NCI-H2029 treated with DMSO at 0.1 percent for 48 hours (cell line): ENCODE measurements around the gene CFL1.

ENCODE experiments used
- DNase-seq: peaks from one replicate; lab custom pipeline; 2025; lab: John Stamatoyannopoulos, UW

Gene CFL1

DNA sequence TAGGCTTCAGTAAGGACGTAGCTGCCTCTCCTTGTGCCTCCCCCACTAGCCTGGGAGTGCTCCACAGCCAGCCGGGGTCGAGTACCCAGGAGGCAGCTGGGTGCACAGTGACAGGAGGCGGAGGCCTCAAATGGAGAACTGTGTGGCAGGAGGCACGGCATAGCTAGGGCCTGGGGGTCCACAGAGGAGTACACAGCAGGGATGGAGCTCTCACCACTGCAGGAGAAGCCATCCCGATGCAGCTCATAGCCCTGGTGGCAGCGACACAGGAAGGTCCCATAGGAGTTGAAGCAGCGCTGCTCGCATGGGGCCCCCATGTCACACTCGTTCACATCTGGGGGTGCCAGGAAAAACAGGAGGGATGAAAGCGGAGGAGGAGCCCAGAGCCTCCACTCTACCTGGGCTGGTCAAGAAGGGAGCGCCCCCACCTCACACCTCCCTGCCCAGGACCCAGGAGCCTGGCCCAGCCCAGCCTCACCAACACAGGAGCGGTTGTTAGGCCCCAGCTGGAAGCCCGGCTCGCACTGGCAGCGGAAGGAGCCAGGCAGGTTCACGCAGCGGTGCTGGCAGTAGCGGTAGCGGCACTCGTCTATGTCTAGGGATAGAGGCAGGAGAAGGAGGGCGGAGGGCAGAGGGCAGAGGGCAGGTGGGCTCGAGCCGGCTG is 11.8 kb upstream of the CFL1 start:
- no peak for DNase-seq

DNA sequence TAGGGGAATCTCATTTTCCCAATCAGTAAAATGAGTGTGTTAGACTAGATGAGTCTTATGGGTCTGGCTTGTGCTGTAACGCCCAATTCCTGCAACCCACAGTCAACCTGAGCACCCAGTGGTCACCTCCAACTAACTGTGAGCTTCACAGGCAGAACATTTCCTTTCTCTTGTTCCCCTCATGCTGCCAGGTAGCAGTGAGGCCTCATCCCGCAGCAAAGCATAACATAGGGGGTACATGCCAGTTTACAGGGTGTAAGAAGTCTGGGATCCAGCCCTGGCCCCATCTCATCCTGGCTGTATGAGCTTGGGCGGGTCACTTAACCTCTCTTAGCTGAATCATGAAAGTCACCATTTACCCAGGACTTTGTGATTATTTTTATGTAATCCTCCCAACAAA is 10.9 kb upstream of the CFL1 start:
- no peak for DNase-seq

DNA sequence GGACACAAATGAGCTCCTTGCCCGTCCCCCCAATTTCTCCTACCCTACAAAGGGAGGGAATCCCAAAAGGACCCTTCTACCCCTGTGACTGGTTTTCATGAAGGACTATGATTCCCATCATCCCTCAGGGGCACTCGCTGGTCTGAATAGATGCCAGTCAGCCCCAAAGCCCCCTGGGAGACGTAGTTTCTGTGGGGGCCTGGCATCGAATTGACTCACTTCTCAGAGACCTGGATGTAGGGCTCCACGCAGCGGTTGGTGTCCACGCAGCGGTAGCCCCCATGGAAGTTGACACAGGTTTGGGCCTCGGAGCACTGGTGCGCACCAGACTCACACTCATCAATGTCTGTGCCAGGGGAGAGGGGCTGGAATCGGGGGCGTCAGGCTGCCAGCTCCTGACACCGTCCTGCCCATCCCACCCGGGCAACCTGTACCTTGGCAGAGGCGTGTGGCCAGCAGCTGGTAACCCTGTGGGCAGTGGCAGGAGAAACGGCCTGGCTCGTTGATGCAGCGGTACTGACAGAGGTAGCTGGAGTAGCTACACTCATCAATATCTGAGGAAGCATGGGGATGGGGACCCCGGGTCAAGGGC is 10.2 kb upstream of the CFL1 start:
- DNase-seq, result no peak

DNA sequence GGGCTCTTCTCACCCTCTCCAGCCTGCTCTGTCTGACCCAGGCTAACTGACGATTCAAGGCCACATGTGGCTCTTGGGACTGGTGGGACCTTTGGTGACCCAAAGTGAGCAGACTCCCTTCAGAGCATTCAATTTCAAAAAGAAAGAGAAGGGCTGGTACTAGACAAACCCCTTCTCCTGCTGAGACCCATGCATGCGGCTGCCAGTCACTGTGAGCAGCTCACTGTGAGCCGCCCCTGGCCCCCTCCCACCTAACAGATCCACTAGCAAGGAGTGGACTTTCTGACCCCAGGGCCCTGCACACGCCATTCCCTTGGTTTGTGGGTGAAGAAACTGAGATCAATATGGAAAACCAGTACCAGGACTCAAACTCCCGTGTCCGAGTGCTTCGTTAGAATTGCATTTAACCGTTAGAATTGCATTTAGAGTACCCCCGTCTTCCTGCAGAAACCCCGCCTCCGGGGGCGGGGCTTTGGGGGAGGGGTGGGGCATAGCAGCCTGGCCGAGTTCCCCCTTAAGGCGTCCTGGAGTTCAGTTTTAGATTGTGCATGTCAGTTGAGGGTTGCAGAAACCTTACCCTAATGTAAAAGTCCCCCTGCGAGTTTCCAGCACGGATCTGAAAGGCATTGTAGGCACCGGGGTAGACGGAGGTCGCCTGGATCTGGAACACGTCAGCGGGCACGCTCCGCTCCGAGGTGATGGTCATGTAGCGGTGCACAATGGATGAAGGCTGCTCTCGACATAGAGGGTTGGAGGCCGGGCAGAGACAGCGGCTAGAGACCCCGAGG is 9.5 kb upstream of the CFL1 start:
- no peak for DNase-seq

DNA sequence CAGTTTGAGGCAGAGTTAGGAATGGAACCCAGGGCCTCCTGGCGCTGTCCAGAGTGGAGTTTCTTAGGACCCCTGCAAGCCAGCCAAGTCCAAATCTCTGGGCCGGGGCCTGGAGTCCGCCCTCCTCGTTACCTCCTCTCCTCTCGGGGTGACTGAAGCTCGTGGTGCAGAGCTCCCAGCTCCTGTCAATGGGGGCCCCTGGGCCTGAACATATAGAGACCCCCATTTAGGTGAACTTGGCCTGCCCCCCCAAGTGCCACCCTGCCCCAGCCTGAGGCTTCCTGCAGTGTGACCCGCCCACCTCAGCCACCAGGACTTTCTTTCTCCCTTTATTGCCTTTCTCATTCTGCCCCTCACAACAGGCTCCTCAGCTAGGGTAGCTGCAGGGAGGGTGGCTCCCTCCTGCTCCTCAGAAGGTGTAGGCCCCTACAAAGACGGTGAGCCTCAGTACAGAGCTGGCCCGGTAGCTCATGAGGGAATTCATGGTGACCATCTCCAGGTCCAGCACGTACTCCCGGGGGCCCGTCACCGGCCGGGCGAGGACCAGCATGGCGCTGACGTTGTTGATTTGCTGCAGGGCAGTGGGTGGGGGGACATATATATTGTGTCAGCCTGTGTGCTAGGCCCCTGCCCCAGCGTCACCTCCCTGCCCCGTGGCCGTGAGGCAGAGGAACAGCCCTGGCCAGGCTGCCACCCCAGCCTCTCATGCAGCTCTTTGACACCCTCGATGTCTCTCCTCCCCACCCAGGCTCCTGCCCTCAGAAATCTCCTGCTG is 8.7 kb upstream of the CFL1 start:
- no peak for DNase-seq

DNA sequence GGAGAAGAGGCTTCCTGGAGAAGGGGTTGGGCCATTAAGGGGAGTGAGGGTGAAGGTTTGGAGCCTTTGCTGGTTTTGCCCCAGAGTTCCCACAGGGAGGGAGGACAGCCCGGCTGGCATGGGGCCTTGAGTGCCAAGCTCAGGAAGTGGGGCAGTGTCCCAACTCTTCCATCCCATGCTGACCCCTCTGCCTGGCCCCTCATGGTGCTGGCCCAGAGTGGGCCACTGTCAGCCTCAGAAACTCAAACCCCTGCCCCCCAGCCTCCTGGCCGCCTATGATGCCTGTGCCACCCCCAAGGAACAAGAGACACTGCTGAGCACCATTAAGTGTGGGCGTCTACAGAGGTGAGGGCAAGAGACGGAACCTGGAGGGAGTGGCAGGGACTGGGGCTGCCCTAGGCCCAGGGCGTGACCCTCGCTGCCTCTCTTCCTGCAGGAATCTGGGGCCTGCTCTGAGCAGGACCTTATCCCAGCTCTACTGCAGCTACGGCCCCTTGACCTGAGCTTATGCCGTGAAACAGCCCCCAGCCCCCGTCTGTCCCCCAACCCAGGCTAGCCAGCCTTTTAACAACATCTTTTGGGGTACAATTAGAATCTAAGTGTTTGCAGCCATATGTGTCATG is 7.7 kb upstream of the CFL1 start:
- DNase-seq, result no peak

DNA sequence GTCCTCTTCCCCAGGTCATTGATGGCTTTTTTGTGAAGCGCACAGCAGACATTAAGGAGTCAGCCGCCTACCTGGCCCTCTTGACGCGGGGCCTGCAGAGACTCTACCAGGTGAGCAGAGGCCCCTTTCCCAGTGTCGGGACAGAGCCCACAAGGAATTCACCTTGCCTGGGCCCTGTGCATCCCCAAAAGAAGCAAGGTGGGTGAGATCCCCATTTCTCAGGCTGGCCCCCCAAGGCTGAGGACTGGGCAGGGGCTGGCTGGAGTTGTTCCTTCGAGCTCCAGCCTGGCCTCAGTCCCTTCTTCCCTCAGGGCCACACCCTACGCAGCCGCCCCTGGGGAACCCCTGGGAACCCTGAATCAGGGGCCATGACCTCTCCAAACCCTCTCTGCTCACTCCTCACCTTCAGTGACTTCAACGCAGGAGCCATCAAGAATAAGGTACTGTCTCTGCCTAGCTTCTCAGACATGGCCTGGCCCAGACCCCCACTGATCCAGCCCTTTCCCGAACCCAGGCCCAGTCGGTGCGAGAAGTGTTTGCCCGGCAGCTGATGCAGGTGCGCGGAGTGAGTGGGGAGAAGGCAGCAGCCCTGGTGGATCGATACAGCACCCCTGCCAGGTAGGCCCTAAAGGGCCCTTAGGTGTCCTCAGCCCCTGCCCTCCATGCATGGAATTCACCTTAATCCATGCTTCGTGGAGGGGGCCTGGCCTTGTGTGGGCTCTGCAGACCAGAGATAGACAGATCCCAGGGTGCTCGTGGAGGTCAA is 6.9 kb upstream of the CFL1 start:
- no peak for DNase-seq

DNA sequence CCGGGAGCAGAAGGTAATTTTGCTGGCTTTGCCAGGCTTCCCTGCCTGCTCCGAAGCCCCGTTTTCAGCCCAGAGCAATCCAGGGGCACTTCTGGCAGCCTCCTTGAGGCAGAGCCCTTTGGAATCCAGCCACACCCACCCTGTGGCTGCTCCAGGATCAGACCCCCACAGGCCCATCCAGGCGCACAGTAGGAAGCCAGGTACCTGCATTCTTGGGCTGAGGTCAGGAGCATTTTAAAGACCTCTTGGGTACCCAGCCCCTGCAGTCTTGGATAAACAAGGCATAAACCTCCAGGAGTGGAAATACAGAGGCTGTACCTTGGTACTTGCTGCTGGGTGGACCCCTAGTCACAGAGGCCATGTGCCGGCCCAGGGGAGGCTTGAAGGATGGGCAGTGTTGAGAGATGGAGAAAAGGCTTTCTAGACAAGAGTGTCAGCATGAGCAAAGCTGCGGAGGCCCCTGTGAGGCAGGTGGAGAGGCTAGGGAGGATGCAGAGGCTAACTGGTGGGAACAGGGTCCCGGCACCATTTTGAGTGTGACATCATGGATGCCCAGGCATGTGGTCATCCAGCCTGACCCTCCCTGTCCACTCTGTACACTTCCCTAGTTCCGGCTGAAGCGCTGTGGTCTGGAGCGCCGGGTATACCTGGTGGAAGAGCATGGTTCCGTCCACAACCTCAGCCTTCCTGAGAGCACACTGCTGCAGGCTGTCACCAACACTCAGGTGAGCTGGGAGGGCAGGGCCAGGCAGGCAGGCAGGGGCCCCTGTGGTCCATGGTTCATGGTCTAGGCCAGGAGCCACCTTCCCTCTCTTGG is 6.1 kb upstream of the CFL1 start:
- DNase-seq, result no peak

DNA sequence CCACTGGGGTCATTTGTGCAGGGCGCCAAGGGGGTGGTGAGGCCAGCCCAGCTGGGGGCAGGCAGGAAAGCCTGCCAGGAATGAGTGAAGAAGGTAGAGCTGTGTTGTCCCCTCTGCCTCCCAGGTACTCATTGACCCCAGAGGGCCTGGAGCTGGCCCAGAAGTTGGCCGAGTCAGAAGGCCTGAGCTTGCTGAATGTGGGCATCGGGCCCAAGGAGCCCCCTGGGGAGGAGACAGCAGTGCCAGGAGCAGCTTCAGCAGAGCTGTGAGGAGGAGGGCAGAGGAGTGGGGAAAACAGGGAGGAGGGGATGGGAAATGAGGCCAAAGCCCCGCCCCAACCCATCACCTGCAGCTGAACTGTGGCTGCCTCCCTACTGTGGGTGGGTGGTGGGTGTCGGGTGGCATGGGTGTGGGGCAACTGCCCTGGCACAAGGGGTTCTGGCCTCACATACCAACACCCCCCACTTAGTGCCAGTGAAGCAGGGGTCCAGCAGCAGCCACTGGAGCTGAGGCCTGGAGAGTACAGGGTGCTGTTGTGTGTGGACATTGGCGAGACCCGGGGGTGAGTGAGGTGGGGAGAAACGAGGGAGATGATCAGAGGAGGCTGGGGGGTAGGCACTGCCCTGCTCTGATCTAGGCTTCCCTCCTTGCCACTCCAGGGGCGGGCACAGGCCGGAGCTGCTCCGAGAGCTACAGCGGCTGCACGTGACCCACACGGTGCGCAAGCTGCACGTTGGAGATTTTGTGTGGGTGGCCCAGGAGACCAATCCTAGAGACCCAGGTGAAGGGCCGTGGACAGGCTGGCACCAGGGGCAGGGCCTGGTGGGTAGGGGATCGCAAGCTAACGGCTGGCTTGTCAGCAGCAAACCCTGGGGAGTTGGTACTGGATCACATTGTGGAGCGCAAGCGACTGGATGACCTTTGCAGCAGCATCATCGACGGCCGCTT is 5.2 kb upstream of the CFL1 start:
- DNase-seq, result no peak

DNA sequence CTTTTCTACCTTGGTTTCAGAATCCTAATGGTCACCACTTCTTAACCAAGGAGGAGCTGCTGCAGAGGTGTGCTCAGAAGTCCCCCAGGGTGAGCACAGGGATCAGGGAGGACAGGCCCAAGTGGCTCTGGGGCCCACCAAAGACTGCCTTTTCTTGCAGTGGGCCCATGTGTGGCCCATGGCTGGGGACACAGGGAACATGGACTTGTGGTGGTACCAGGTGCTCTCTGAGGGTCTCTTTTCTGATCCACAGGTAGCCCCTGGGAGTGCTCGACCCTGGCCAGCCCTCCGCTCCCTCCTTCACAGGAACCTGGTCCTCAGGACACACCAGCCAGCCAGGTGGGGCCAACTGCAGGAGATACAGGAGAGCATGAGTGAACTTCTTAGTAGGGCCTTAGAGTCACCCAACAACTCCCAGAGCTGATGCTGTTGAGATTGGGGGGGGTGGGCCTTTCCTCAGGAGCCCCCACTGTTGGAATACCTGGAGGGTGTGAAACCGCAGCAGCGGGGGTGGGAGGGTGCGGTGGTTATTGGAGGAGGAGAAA is 4.3 kb upstream of the CFL1 start:
- DNase-seq, result no peak

DNA sequence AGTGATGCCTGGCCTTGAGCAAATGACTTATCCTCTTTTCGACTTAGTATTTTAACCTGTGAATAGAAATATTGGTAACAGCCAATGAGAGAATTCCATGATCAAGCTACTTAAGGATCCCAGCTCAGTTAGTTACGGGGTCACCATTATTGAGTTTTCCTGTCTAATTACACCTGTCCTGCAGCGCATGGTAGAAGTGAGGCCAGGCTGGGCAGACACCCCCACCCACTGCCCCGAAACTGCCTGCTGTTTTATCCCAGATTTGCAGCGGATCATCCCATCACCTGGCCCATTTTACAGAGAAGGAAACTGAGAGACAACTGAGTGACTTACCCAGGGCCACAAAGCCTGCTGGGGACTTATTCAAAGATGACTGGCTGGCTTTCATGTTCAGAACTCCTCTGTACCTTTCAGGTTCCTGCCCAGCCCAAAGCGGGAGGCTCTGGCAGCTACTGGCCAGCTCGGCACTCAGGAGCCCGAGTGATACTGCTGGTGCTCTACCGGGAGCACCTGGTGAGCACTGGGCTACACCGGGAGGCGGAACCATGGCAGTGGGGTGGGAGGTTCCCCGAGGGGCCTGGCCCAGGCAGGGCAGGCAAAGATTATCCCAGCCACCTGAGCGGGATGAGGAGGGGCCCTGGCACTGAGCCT is 3.7 kb upstream of the CFL1 start:
- no peak for DNase-seq

DNA sequence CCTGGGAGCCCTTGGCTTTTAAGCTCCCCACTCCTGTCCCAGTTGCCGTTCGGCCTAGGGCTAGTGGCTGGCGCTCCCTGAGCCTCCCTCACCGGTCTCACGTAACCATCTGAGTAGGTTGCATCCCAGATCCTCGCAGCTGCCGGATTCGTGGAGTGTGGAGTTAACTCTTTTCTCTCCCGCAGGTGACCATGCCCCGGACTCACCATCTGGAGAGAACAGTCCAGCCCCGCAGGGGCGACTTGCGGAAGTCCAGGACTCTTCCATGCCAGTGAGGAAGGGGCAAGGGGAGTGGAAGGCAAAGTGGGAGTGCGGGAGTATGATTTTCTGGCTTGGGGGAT is 3.2 kb upstream of the CFL1 start:
- no peak for DNase-seq

DNA sequence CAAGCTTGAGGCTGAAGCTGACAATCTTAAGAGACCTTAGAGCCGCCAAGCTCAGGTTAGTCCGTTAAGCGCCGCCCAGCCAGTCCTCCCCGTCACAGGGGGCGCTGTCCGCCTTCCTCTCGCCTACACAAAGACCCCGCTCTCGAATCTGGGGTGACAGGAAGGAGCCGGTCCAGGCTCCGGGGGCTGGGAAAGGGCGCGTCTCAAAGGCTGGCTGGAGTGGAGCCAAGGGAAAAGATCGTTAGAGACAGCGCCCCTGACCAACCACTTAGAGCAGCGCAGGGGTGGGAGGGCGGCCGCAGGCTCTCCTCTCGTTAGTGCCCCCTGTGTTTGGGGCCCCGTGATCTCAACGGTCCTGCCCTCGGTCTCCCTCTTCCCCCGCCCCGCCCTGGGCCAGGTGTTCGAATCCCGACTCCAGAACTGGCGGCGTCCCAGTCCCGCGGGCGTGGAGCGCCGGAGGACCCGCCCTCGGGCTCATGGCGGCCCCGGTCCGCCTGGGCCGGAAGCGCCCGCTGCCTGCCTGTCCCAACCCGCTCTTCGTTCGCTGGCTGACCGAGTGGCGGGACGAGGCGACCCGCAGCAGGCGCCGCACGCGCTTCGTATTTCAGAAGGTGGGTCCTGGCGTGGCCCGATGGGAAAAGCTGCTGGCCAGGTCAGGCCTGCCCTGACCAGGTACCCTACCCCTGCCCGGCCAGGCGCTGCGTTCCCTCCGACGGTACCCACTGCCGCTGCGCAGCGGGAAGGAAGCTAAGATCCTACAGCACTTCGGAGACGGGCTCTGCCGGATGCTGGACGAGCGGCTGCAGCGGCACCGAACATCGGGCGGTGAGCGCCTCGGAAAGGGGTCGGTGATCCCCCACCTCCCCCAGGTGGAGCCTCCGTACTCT is 2.5 kb upstream of the CFL1 start, which contains the start of gene MUS81:
Gene MUS81 (plus strand): TSS at position 156 of the 887 bp plus-strand sequence. CDS start 321 bp downstream, at position 477.
- peak; percentile 91 for DNase-seq

DNA sequence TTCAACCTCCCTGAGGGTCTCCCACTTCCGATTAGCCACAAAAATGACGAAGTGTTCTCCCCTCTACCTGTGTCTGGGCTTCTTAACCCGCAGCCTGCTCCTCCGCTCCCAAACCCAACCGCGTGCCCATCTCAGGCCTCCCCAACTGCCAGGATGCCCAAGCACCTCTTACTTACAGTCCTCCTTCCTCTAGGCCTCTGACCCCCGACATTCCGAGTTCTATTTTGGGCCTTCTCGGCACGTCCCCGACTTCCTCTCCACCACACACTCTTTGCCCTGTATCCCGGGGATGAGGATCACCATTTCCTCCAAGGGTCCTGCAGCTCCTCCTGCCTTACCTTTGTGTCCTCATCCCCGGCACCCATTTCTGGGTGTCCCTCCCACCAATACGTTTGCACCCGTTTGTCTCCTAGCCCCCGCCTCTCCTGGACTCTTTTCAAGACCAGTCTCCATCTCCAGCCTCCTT is 1.9 kb upstream of the CFL1 start:
- no peak for DNase-seq

DNA sequence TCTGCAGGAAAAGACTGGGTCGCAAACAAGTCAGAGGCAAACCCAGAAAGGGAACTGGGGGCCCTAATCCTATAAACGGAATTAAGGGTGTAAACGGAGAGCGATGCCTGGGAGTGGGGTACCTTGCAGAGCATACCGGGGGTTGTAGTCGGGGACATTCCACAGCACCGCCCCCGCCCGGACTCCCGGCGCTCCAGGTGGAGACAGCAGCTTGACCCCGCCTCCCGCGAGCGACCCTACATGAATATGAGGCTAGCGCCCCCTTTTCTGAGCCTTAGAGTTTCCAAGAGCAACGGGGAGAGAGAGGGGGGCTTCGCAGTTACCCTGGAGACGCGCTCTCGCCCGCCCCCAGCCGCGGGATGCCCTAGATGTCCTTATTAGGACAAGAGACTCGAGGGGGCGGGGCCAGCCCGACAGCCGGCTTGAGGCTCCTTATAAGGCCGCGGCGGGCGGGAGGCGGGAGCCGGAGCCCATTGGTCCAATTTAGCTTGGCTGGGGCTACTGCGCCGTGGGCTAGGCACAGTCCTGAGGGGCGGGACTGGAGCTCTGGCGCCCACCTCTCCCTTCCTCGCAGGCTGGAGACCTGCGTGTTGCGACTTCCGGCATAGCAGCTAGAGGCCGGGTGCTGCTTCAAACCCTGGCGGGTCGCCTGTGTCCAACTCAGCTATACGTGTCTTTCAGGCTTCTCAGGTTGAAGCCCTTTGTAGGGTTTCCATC is 1.3 kb upstream of the CFL1 start:
- DNase-seq, result peak; percentile 89

DNA sequence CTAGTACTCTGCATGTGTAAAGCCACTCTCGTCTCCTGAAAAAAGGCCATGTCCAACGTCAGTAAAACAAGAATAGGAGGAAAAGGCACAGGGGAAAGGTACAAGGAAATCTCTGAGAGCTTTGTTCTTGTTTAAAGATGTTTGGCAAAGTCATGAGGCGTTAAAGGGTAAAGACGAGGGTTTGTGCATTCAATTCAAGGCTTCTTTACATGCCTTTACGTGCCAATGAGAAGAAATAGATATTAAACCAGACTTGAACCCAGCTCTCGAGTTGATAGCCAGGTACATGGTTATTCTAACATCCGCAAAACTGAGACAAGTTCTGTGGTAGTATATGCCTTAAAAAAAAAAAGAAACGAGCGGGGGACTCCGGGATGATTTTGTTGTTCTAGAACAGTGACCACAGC is 704 bp upstream of the CFL1 start:
- no peak for DNase-seq

DNA sequence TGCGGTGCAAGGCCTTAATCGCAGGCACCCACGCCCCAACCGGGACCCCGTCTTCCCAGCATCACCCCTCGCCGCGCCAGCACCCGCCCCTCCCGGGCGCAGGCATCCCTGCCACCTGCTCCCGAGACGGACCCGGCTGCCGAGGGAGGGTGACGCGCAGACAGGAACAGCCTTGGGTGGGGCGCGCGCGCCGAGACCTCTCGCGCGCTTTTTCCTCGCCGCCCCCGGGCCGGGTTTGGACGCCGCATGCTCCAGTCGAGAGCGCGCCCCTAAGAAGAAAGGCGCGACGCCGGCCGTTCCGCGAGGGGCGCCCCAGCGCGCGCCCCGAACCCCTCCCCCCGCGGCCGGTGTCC is 504 bp downstream of the CFL1 start:
- no peak for DNase-seq
